DMS53 treated with DMSO at 0.1 percent for 48 hours (cell line): Measurements from ENCODE around the gene RHOF.
"Not testable (repeated sequence)": the region's sequence is repeated elsewhere in the genome, so short reads cannot be mapped to it uniquely, and the experiment has no call there.

ENCODE experiments used
- DNase-seq: peaks from one replicate; lab custom pipeline; 2025; ENCODE audit not compliant: unreplicated experiment; lab: John Stamatoyannopoulos, UW

The RHOF gene

GRCh38 chr12:121793838-121794533, 498 bp upstream of the RHOF start:
- DNase-seq, result peak; percentile 74

GRCh38 chr12:121792607-121793439, 665 bp downstream of the RHOF start:
- DNase-seq, result no peak

GRCh38 chr12:121791671-121792551, 1.6 kb downstream of the RHOF start:
- no peak for DNase-seq

GRCh38 chr12:121790785-121791184, 2.7 kb downstream of the RHOF start:
- not testable (repeated sequence) for DNase-seq

- DNase-seq, result no peak
Observed at GRCh38 chr12:121789800-121790728, 3.4 kb downstream of the RHOF start.

- DNase-seq, result no peak
Observed at GRCh38 chr12:121789233-121789781, 4.2 kb downstream of the RHOF start.

- DNase-seq, result no peak
Observed at GRCh38 chr12:121788176-121788818, 5.2 kb downstream of the RHOF start.

GRCh38 chr12:121787063-121788025, 6.1 kb downstream of the RHOF start:
- no peak for DNase-seq

- DNase-seq, result no peak
Observed at GRCh38 chr12:121786440-121786825, 7.1 kb downstream of the RHOF start.

GRCh38 chr12:121784460-121784859, 9.0 kb downstream of the RHOF start:
- no peak for DNase-seq

GRCh38 chr12:121783766-121784165, 9.7 kb downstream of the RHOF start:
- no peak for DNase-seq

GRCh38 chr12:121781998-121782979, 11.2 kb downstream of the RHOF start:
- no peak for DNase-seq

- no peak for DNase-seq
Observed at GRCh38 chr12:121781484-121781997, 11.9 kb downstream of the RHOF start.

- DNase-seq, result no peak
Observed at GRCh38 chr12:121780429-121780828, 13.1 kb downstream of the RHOF start.

GRCh38 chr12:121779422-121779895, 14.0 kb downstream of the RHOF start:
- no peak for DNase-seq

GRCh38 chr12:121778567-121779421, 14.7 kb downstream of the RHOF start:
- no peak for DNase-seq
